Smooth muscle cell (in vitro differentiated cells): ENCODE results near the gene TMEM132D. TPM values are rescaled to one million over a fixed set of nuclear protein-coding genes. Genes with fewer than 3 reads are reported as not detected.

Source experiments
- DNase-seq: peaks from one replicate; lab custom pipeline; 2025; ENCODE audit not compliant: unreplicated experiment; lab: John Stamatoyannopoulos, UW
- H2AFZ ChIP-seq: fragments of 200-600 bp; sonication (generic); 2 replicates; pipeline ENCODE4 v1.6.0; 2016; ENCODE audit warnings: antibody characterized with exemption, low read depth, mild to moderate bottlenecking
- H3F3A ChIP-seq: fragments of 200-600 bp; sonication (generic); 2 replicates; pipeline ENCODE4 v1.6.0; 2017; ENCODE audit warnings: antibody characterized with exemption, low read depth
- H3K27ac ChIP-seq: fragments of 200-600 bp; sonication (generic); 2 replicates; pipeline ENCODE4 v1.5.1; 2016; ENCODE audit warnings: low read depth, mild to moderate bottlenecking
- H3K27me3 ChIP-seq: fragments of 200-600 bp; sonication (generic); 2 replicates; pipeline ENCODE4 v1.6.1; 2016; ENCODE audit warnings: low read depth, mild to moderate bottlenecking
- H3K36me3 ChIP-seq: fragments of 200-600 bp; sonication (generic); 2 replicates; pipeline ENCODE4 v1.5.1; 2016; ENCODE audit warnings: low read depth
- H3K4me1 ChIP-seq: fragments of 200-600 bp; sonication (generic); 2 replicates; pipeline ENCODE4 v1.5.1; 2016; ENCODE audit warnings: low read depth
- H3K4me2 ChIP-seq: fragments of 200-600 bp; sonication (generic); 2 replicates; pipeline ENCODE4 v1.6.0; 2016; ENCODE audit warnings: mild to moderate bottlenecking
- H3K4me3 ChIP-seq: fragments of 200-600 bp; sonication (generic); 2 replicates; pipeline ENCODE4 v1.5.1; 2016; ENCODE audit warnings: mild to moderate bottlenecking
- H3K79me2 ChIP-seq: fragments of 200-600 bp; sonication (generic); 2 replicates; pipeline ENCODE4 v1.6.0; 2016; ENCODE audit warnings: low read depth, mild to moderate bottlenecking
- H3K9ac ChIP-seq: fragments of 200-600 bp; sonication (generic); 2 replicates; pipeline ENCODE4 v1.6.0; 2016; ENCODE audit warnings: low read depth
- H3K9me3 ChIP-seq: fragments of 200-600 bp; sonication (generic); replicated peaks from 2 replicates; pipeline ENCODE4 v1.5.1; 2016; ENCODE audit warnings: low read depth
- H4K20me1 ChIP-seq: fragments of 200-600 bp; sonication (generic); 2 replicates; pipeline ENCODE4 v1.6.0; 2016; ENCODE audit warnings: low read depth
- WGBS: methylation state at CpG from one replicate; pipeline ENCODE4 v1.1.7; 2016; ENCODE audit warnings: low lambda C conversion rate; 5-methylcytosine and 5-hydroxymethylcytosine counted together
- polyA plus RNA-seq: library from polyadenylated mRNA; unstranded; fragments of >200 nt; fragmentation: Nextera tagmentation; extraction: Ambion mirVana; gene quantifications from 2 replicates; pipeline ENCODE4 v1.2.1, GENCODE V29; 2016
- total RNA-seq: library from RNA; depleted of rRNA; stranded (reverse); fragments of >200 nt; gene quantifications from 2 replicates; pipeline ENCODE4 v1.2.3, GENCODE V29; 2014
- TF ChIP-seq, protein P1 (sequence below): fragments of 200-600 bp; sonication (generic); IDR thresholded peaks from 2 replicates; pipeline ENCODE4 v1.5.1; 2017; ENCODE audit warnings: borderline replicate concordance, mild to moderate bottlenecking, antibody characterized with exemption; ENCODE audit not compliant: insufficient read depth, poor library complexity, severe bottlenecking

TMEM132D gene
- total RNA-seq (not detected in 2 replicates), polyA plus RNA-seq (not detected in 2 replicates)

DNA sequence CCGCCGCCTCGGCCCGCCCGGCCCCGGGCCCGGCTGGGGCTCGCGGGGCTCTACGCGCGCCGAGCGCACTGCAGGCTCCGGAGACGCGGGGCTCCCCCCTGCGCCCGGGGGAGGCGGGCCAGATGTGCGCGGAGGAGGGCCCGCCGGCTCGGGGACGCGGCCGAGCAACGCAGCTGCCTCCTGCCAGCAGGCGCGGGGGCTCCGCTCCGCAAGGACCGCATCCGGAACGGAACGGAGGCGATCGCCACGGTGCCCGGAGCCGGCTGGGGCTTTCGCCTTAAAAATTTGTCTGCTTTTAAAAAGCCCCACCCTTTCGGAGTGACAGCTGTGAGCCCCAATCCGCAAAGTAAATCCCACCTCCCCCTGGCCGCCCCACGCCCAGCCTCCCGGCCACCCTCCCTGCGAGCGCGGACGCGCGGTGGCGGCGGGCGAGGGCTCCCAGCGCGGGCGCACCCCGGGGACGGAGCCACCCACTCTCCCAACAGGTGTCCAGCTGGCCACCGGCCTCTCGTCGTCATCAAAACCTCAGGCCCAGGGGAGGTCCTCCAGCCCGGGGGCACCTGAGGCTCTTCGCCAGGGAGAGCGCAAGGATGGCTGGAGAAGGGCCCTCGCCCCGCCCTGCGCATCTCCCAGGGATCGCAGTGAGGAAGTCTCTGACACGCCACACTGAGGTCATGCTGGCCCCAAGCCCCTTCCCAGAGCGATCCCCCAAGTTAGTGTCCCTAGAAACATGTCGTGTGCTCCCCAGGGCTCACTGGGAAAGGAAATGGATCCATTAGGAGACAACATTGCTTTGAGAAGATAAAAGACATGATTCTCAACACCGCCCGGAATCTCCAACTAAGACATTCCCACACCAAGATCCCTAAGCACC lies at the start of gene TMEM132D:
TSS of gene TMEM132D (minus strand) at position 70 of the 874 bp plus-strand sequence.
- TF ChIP-seq, protein P1, sequence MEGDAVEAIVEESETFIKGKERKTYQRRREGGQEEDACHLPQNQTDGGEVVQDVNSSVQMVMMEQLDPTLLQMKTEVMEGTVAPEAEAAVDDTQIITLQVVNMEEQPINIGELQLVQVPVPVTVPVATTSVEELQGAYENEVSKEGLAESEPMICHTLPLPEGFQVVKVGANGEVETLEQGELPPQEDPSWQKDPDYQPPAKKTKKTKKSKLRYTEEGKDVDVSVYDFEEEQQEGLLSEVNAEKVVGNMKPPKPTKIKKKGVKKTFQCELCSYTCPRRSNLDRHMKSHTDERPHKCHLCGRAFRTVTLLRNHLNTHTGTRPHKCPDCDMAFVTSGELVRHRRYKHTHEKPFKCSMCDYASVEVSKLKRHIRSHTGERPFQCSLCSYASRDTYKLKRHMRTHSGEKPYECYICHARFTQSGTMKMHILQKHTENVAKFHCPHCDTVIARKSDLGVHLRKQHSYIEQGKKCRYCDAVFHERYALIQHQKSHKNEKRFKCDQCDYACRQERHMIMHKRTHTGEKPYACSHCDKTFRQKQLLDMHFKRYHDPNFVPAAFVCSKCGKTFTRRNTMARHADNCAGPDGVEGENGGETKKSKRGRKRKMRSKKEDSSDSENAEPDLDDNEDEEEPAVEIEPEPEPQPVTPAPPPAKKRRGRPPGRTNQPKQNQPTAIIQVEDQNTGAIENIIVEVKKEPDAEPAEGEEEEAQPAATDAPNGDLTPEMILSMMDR, result no peak
- no peak for DNase-seq
- Histone ChIP-seq H3K9ac (no peak within 1 kb of the TSS), H3K9me3 (no peaks in the 10 kb centered on the region), H3K79me2 (no peaks in the 10 kb centered on the region), H3K4me3 (peak within 1 kb of the TSS; percentile 8), H2AFZ (no peak within 1 kb of the TSS), H3K4me2 (peak within 1 kb of the TSS; percentile 43), H3K27me3 (peaks cover 90% of the 10 kb centered on the region), H4K20me1 (no peaks in the 10 kb centered on the region), H3K36me3 (no peaks in the 10 kb centered on the region), H3K27ac (no peak within 1 kb of the TSS), H3K4me1 (no peaks in the 10 kb centered on the region), H3F3A (no peaks in the 10 kb centered on the region)
- 5% methylated on average over 40 of the region's 77 CpGs for WGBS

DNA sequence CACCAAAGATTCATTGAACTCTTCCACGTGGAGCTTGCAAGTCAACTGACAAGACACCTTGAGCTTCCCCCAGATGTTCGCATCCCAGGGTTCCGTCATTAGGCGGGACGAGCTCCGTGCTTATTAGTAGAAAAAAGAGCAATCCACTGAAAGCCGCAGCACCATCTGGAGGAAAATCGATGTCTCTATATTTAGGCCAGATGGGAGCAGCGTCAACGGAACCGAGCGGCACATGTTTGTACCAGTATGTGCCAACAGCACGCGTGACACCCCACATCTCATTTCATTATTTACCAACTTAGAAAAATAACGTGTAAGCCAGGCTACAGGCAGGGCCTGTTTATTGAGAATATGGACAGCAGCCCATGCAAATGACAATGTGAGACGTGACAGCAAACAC lies 45.8 kb upstream of the TMEM132D start:
- H3F3A ChIP-seq, result no peaks in the 10 kb centered on the region
- TF ChIP-seq, protein P1, result no peak

DNA sequence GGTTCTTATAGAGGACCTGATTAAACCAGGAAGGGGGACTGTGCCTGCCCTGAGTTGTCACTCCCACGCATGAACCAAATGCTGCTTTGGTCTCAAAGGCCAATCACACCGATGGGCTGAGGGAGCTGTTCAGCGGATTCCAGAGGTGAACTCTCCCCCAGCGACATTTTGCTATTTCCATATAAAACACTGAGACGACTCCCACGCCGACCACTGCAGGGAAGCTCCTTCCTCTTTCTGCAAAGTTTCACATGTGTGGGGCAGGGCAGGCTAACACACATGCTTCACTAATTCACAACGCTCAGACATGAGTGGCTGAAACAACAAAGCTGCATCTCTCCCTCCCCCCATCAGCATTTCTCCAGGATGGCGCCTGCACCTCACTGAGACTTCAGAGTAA lies 37.8 kb upstream of the TMEM132D start:
- Histone ChIP-seq H3F3A (no peaks in the 10 kb centered on the region), H3K79me2 (no peaks in the 10 kb centered on the region), H3K9ac (no peak overlapping the region), H4K20me1 (no peaks in the 10 kb centered on the region), H3K4me3 (no peak overlapping the region), H3K36me3 (no peaks in the 10 kb centered on the region), H3K27ac (no peak overlapping the region), H3K9me3 (no peaks in the 10 kb centered on the region), H3K27me3 (no peaks in the 10 kb centered on the region), H3K4me1 (no peaks in the 10 kb centered on the region), H3K4me2 (no peak overlapping the region), H2AFZ (no peak overlapping the region)
- DNase-seq, result no peak
- WGBS, result 74% methylated on average over 9 of the region's 9 CpGs
- TF ChIP-seq, protein P1, result no peak

More for the DNA sequence above, 45.8 kb upstream of the TMEM132D start:
- no peak for DNase-seq
- Histone ChIP-seq H3K79me2 (no peaks in the 10 kb centered on the region), H3K27ac (no peak overlapping the region), H3K36me3 (no peaks in the 10 kb centered on the region), H2AFZ (no peak overlapping the region), H3K4me1 (no peaks in the 10 kb centered on the region), H4K20me1 (no peaks in the 10 kb centered on the region), H3K9me3 (no peaks in the 10 kb centered on the region), H3K4me3 (no peak overlapping the region), H3K9ac (no peak overlapping the region), H3K4me2 (no peak overlapping the region), H3K27me3 (no peaks in the 10 kb centered on the region)
- 88% methylated on average over 16 of the region's 16 CpGs for WGBS
